Measurements from ENCODE around the gene CACNA1C.

- TF ChIP-seq IRF3 (IDR thresholded peaks at IDR 0.05; ENCODE audit: low read depth, low read length) (no peak), CTCF (IDR thresholded peaks at IDR 0.05) (peak; percentile 76), POLR2AphosphoS5 (IDR thresholded peaks at IDR 0.05; ENCODE audit: low read depth, low read length) (no peak), REST (IDR thresholded peaks at IDR 0.05; ENCODE audit: low read depth, low read length) (no peak), RAD21 (IDR thresholded peaks at IDR 0.05; ENCODE audit: low read length) (peak; percentile 87), ELF1 (IDR thresholded peaks at IDR 0.05) (no peak), EP300 (IDR thresholded peaks at IDR 0.05; ENCODE audit: borderline replicate concordance in 1 of 2, low read depth in 1 of 2, low read length in 1 of 2) (no peak; a peak in 1 of 4 replicates), EZH2phosphoT487 (IDR thresholded peaks at IDR 0.05; ENCODE audit: borderline replicate concordance, low read depth) (no peak), TEAD4 (IDR thresholded peaks at IDR 0.05; ENCODE audit: borderline replicate concordance, insufficient read depth) (no peak)
Observed at GRCh38 chr12:2583091-2583497, 530.3 kb downstream of the CACNA1C start.
